HEK293 (cell line): ENCODE data around the gene FBXO27.
A peak's percentile ranks its signal among the peaks of the same experiment; 100 is the strongest.
"Not testable (repeated sequence)": the region's sequence is repeated elsewhere in the genome, so short reads cannot be mapped to it uniquely, and the experiment has no call there.

Source experiments
- CTCF ChIA-PET: fragments of 350-600 bp; formaldehyde crosslinking; extraction: SDS; loops from one replicate; lab custom pipeline; 2021; ENCODE audit warnings: antibody characterized with exemption; lab: Yijun Ruan, JAX
- POLR2A ChIA-PET: fragments of 300-600 bp; formaldehyde crosslinking; extraction: SDS; loops from one replicate; lab custom pipeline; 2020; ENCODE audit warnings: antibody characterized with exemption, inconsistent platforms; lab: Yijun Ruan, JAX
- H3K27ac ChIP-seq: fragments of 200-500 bp; sonication (Bioruptor generic); 2 replicates; pipeline ENCODE4 v1.5.1; 2014; ENCODE audit warnings: low read depth, low read length, control low read depth, inconsistent platforms; ENCODE audit errors: extremely low read depth
- H3K36me3 ChIP-seq, 2 experiments: fragments of 200-500 bp in 1 of 2; sonication (Bioruptor generic) in 1 of 2; 1 replicate in 1 of 2; 2 replicates in 1 of 2; pipeline ENCODE4 v1.5.1; 2014 to 2017; ENCODE audit warnings: inconsistent platforms in 2 of 2, low read length in 2 of 2; ENCODE audit not compliant: control insufficient read depth in 2 of 2, insufficient read depth in 1 of 2
- H3K4me1 ChIP-seq: fragments of 200-500 bp; sonication (Bioruptor generic); 2 replicates; pipeline ENCODE4 v1.5.1; 2014; ENCODE audit warnings: mild to moderate bottlenecking, low read length, inconsistent platforms; ENCODE audit not compliant: control insufficient read depth, insufficient read depth
- H3K4me3 ChIP-seq: 2 replicates; pipeline ENCODE4 v1.5.1; 2011; ENCODE audit warnings: low read depth, mild to moderate bottlenecking, control low read depth, low read length, moderate library complexity
- H3K9me3 ChIP-seq: fragments of 200-500 bp; sonication (Bioruptor generic); 2 replicates; pipeline ENCODE4 v1.5.1; 2014; ENCODE audit warnings: low read depth, low read length, inconsistent platforms; ENCODE audit not compliant: control insufficient read depth, insufficient read depth
- GLI2 ChIP-seq: fragments of 450-650 bp; formaldehyde crosslinking; IDR thresholded peaks from 2 replicates; pipeline ENCODE4; 2017; ENCODE audit warnings: missing biosample characterization, missing genetic modification characterization, low read depth, borderline replicate concordance
- GLIS1 ChIP-seq: fragments of 450-650 bp; formaldehyde crosslinking; IDR thresholded peaks from 2 replicates; pipeline ENCODE4 v1.5.1; 2016; ENCODE audit warnings: missing biosample characterization, missing genetic modification characterization
- SP2 ChIP-seq: fragments of 450-650 bp; formaldehyde crosslinking; IDR thresholded peaks from 2 replicates; pipeline ENCODE4 v1.5.1; 2016; ENCODE audit warnings: missing biosample characterization, missing genetic modification characterization
- ZIC2 ChIP-seq: fragments of 450-650 bp; formaldehyde crosslinking; IDR thresholded peaks from 2 replicates; pipeline ENCODE4 v1.5.1; 2016; ENCODE audit warnings: missing biosample characterization, missing genetic modification characterization
- ZNF2 ChIP-seq: fragments of 450-650 bp; formaldehyde crosslinking; IDR thresholded peaks from 2 replicates; pipeline ENCODE4 v1.5.1; 2016; ENCODE audit warnings: missing biosample characterization, missing genetic modification characterization
- ZNF274 ChIP-seq, 2 experiments: fragments of 200-500 bp in 1 of 2; fragments of 450-650 bp in 1 of 2; sonication (Bioruptor generic) in 1 of 2; formaldehyde crosslinking in 1 of 2; IDR thresholded peaks; 2 replicates each; pipeline versions ENCODE4 v1.5.1 to v1.6.1; 2014 to 2016; ENCODE audit warnings: borderline replicate concordance in 1 of 2, inconsistent platforms in 1 of 2, low read length in 1 of 2, missing biosample characterization in 1 of 2, missing genetic modification characterization in 1 of 2
- ZNF423 ChIP-seq: fragments of 450-650 bp; formaldehyde crosslinking; IDR thresholded peaks from 2 replicates; pipeline ENCODE4 v1.5.1; 2016; ENCODE audit warnings: missing biosample characterization, missing genetic modification characterization
- ZNF645 ChIP-seq: fragments of 450-650 bp; formaldehyde crosslinking; IDR thresholded peaks from 2 replicates; pipeline ENCODE4; 2016; ENCODE audit warnings: missing biosample characterization, missing genetic modification characterization
- TF ChIP-seq, protein P1 (sequence below): fragments of 450-650 bp; formaldehyde crosslinking; IDR thresholded peaks from 2 replicates; pipeline ENCODE4 v1.5.1; 2016; ENCODE audit warnings: missing biosample characterization, missing genetic modification characterization
- TF ChIP-seq, protein P2 (sequence below): fragments of 450-650 bp; formaldehyde crosslinking; conservative IDR thresholded peaks from 2 replicates; pipeline ENCODE4 v1.5.1; 2016; ENCODE audit warnings: low read depth, missing biosample characterization, missing genetic modification characterization
- TF ChIP-seq, protein P3 (sequence below): fragments of 450-650 bp; formaldehyde crosslinking; IDR thresholded peaks from 2 replicates; pipeline ENCODE4 v1.5.1; 2016; ENCODE audit warnings: missing biosample characterization, missing genetic modification characterization

FBXO27 gene

DNA sequence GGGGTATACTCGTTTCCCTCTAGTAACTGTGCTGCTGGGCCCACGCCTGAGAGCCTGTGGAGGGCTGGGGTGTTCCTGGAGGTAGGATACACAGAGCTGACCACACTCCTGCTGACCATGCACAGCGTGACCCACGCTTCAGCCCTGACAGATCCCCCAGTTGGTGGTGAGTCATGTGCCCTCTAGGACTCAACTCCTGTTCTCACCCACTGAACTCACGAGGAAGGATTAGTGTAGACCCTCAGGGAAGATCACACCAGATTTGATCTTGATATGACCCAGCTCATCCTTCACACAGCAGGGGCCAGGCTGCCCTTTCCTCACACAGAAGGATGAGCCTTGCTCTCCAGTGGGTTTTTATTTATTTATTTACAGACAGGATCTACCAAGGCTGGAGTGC is 38.5 kb upstream of the FBXO27 start:
- H3K4me1 ChIP-seq, result no peaks in the 10 kb centered on the region
- TF ChIP-seq ZNF2 (tag by site-specific recombination) (no peak), GLIS1 (tag by site-specific recombination) (peak; percentile 29; the same call in 1 of the 2 replicates), ZNF645 (no peak), GLI2 (tag by site-specific recombination) (no peak), ZNF423 (tag by site-specific recombination) (no peak), ZIC2 (tag by site-specific recombination) (peak; percentile 98), ZNF274 (IDR thresholded peaks at IDR 0.05; ENCODE audit: low read length) (no peak), ZNF274 (tag by site-specific recombination; IDR thresholded peaks at IDR 0.05; ENCODE audit: borderline replicate concordance) (no peak)
- TF ChIP-seq, protein P1, sequence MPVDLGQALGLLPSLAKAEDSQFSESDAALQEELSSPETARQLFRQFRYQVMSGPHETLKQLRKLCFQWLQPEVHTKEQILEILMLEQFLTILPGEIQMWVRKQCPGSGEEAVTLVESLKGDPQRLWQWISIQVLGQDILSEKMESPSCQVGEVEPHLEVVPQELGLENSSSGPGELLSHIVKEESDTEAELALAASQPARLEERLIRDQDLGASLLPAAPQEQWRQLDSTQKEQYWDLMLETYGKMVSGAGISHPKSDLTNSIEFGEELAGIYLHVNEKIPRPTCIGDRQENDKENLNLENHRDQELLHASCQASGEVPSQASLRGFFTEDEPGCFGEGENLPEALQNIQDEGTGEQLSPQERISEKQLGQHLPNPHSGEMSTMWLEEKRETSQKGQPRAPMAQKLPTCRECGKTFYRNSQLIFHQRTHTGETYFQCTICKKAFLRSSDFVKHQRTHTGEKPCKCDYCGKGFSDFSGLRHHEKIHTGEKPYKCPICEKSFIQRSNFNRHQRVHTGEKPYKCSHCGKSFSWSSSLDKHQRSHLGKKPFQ, result peak; percentile 38; the same call in 1 of the 2 replicates
- ChIA-PET POLR2A (interaction anchor here (1.2 kb wide), 1 partner anchor 17 kb away, joined by 3 read pairs; no protein-coding TSS in a partner anchor), CTCF (interaction anchor here (0.7 to 7.7 kb wide), 3 partner anchors 13 to 20 kb away, joined by 3 to 36 read pairs (median 5); no protein-coding TSS in a partner anchor)
- no peaks in the 10 kb centered on the region; a peak in 1 of 3 replicates for H3K36me3 ChIP-seq
- H3K27ac ChIP-seq, result no peak overlapping the region
- no peak overlapping the region for H3K4me3 ChIP-seq
- H3K9me3 ChIP-seq, result no peaks in the 10 kb centered on the region; the same call in none of the 2 replicates

DNA sequence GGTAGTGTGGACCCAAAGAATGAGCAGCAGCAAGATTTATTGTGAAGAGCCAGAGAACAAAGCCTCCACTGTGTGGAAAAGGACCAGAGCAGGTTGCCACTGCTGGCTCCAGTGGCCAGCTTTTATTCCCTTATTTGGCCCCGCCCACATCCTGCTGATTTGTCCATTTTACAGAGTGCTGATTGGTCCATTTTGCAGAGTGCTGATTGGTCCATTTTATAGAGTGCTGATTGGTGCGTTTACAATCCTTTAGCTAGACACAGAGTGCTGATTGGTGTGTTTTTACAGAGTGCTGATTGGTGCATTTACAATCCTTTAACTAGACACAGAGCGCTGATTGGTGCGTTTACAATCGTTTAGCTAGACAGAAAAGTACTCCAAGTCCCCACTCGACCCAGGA is 35.9 kb upstream of the FBXO27 start:
- H3K27ac ChIP-seq, H3K4me1 ChIP-seq, H3K36me3 ChIP-seq, H3K9me3 ChIP-seq, H3K4me3 ChIP-seq: not testable (repeated sequence)
- ChIA-PET POLR2A (interaction anchor here (1.0 kb wide), 1 partner anchor 11 kb away, joined by 3 read pairs; no protein-coding TSS in a partner anchor), CTCF (interaction anchor here (0.6 to 3.2 kb wide), 3 partner anchors 16 to 414 kb away, joined by 3 to 17 read pairs (median 3); no protein-coding TSS in a partner anchor)
- peak; percentile 44 for TF ChIP-seq SP2

- Histone ChIP-seq H3K9me3 (no peaks in the 10 kb centered on the region; the same call in none of the 2 replicates), H3K27ac (no peak overlapping the region), H3K4me3 (no peak overlapping the region), H3K4me1 (no peaks in the 10 kb centered on the region), H3K36me3 (no peaks in the 10 kb centered on the region; a peak in 1 of 3 replicates)
- ChIA-PET POLR2A (interaction anchor here (1.0 kb wide), 1 partner anchor 12 kb away, joined by 3 read pairs; no protein-coding TSS in a partner anchor), CTCF (interaction anchor here (0.7 to 3.2 kb wide), 3 partner anchors 11 to 606 kb away, joined by 3 to 17 read pairs (median 5); no protein-coding TSS in a partner anchor)
- TF ChIP-seq, protein P2, sequence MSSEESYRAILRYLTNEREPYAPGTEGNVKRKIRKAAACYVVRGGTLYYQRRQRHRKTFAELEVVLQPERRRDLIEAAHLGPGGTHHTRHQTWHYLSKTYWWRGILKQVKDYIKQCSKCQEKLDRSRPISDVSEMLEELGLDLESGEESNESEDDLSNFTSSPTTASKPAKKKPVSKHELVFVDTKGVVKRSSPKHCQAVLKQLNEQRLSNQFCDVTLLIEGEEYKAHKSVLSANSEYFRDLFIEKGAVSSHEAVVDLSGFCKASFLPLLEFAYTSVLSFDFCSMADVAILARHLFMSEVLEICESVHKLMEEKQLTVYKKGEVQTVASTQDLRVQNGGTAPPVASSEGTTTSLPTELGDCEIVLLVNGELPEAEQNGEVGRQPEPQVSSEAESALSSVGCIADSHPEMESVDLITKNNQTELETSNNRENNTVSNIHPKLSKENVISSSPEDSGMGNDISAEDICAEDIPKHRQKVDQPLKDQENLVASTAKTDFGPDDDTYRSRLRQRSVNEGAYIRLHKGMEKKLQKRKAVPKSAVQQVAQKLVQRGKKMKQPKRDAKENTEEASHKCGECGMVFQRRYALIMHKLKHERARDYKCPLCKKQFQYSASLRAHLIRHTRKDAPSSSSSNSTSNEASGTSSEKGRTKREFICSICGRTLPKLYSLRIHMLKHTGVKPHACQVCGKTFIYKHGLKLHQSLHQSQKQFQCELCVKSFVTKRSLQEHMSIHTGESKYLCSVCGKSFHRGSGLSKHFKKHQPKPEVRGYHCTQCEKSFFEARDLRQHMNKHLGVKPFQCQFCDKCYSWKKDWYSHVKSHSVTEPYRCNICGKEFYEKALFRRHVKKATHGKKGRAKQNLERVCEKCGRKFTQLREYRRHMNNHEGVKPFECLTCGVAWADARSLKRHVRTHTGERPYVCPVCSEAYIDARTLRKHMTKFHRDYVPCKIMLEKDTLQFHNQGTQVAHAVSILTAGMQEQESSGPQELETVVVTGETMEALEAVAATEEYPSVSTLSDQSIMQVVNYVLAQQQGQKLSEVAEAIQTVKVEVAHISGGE (tag by site-specific recombination), result no peak
- TF ChIP-seq, protein P3, sequence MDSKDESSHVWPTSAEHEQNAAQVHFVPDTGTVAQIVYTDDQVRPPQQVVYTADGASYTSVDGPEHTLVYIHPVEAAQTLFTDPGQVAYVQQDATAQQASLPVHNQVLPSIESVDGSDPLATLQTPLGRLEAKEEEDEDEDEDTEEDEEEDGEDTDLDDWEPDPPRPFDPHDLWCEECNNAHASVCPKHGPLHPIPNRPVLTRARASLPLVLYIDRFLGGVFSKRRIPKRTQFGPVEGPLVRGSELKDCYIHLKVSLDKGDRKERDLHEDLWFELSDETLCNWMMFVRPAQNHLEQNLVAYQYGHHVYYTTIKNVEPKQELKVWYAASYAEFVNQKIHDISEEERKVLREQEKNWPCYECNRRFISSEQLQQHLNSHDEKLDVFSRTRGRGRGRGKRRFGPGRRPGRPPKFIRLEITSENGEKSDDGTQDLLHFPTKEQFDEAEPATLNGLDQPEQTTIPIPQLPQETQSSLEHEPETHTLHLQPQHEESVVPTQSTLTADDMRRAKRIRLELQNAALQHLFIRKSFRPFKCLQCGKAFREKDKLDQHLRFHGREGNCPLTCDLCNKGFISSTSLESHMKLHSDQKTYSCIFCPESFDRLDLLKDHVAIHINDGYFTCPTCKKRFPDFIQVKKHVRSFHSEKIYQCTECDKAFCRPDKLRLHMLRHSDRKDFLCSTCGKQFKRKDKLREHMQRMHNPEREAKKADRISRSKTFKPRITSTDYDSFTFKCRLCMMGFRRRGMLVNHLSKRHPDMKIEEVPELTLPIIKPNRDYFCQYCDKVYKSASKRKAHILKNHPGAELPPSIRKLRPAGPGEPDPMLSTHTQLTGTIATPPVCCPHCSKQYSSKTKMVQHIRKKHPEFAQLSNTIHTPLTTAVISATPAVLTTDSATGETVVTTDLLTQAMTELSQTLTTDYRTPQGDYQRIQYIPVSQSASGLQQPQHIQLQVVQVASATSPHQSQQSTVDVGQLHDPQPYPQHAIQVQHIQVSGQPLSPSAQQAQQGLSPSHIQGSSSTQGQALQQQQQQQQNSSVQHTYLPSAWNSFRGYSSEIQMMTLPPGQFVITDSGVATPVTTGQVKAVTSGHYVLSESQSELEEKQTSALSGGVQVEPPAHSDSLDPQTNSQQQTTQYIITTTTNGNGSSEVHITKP (tag by site-specific recombination), result peak; percentile 58
These were observed 34.8 kb upstream of the FBXO27 start for GRCh38 chr19:39067104-39067503.
